Activated gamma-delta T cell (primary cell): ENCODE measurements around the gene SPINK13.
"Not testable (repeated sequence)": the region's sequence is repeated elsewhere in the genome, so short reads cannot be mapped to it uniquely, and the experiment has no call there.

Experiments used
- DNase-seq: peaks from one replicate; lab custom pipeline; 2025; lab: John Stamatoyannopoulos, UW
- total RNA-seq, 2 donors: gene quantifications; one replicate each; lab custom pipeline; 2026; lab: John Stamatoyannopoulos, UW

SPINK13 gene
- total RNA-seq = 0 to 0.09 reads per million in 2 donors

GRCh38 chr5:148268566-148268965, at the start of gene SPINK13:
SPINK13 (plus strand) TSS chr5:148268794; CDS start chr5:148270073, 1,279 bp downstream.
- DNase-seq = no peak

GRCh38 chr5:148221508-148221907, 47.1 kb upstream of the SPINK13 start:
- no peak for DNase-seq

GRCh38 chr5:148224117-148224742, 44.4 kb upstream of the SPINK13 start:
- DNase-seq = no peak

- no peak for DNase-seq
Measured at GRCh38 chr5:148228392-148228984, 40.1 kb upstream of the SPINK13 start.

- no peak for DNase-seq
Measured at GRCh38 chr5:148229840-148230239, 38.8 kb upstream of the SPINK13 start.

GRCh38 chr5:148230240-148230639, 38.4 kb upstream of the SPINK13 start:
- no peak for DNase-seq

- DNase-seq = no peak
Measured at GRCh38 chr5:148237785-148238417, 30.7 kb upstream of the SPINK13 start.

- no peak for DNase-seq
Measured at GRCh38 chr5:148238418-148238794, 30.2 kb upstream of the SPINK13 start, which contains the start of gene MARCOL. MARCOL (plus strand) TSS chr5:148238525; CDS start chr5:148238598, 73 bp downstream.

- no peak for DNase-seq
Measured at GRCh38 chr5:148248894-148249293, 19.7 kb upstream of the SPINK13 start.

GRCh38 chr5:148255456-148255855, 13.1 kb upstream of the SPINK13 start:
- DNase-seq = no peak

GRCh38 chr5:148259288-148259687, 9.3 kb upstream of the SPINK13 start:
- DNase-seq = no peak

- DNase-seq = no peak
Measured at GRCh38 chr5:148261221-148261620, 7.4 kb upstream of the SPINK13 start.

GRCh38 chr5:148267962-148268361, 632 bp upstream of the SPINK13 start:
- no peak for DNase-seq

- DNase-seq = not testable (repeated sequence)
Measured at GRCh38 chr5:148275129-148275528, 6.5 kb downstream of the SPINK13 start.

- not testable (repeated sequence) for DNase-seq
Measured at GRCh38 chr5:148280893-148281292, 12.3 kb downstream of the SPINK13 start.

- not testable (repeated sequence) for DNase-seq
Measured at GRCh38 chr5:148281336-148281735, 12.7 kb downstream of the SPINK13 start.

- no peak for DNase-seq
Measured at GRCh38 chr5:148290271-148291195, 21.9 kb downstream of the SPINK13 start.

GRCh38 chr5:148297731-148298130, 29.1 kb downstream of the SPINK13 start:
- no peak for DNase-seq

- no peak for DNase-seq
Measured at GRCh38 chr5:148306446-148306845, 37.9 kb downstream of the SPINK13 start.

GRCh38 chr5:148309019-148309418, 40.4 kb downstream of the SPINK13 start:
- no peak for DNase-seq

GRCh38 chr5:148309746-148310145, 41.2 kb downstream of the SPINK13 start:
- DNase-seq = no peak

- no peak for DNase-seq
Measured at GRCh38 chr5:148311484-148311883, 42.9 kb downstream of the SPINK13 start.
